Measurements from ENCODE around the gene MTG2.

- TF ChIP-seq, protein P1, sequence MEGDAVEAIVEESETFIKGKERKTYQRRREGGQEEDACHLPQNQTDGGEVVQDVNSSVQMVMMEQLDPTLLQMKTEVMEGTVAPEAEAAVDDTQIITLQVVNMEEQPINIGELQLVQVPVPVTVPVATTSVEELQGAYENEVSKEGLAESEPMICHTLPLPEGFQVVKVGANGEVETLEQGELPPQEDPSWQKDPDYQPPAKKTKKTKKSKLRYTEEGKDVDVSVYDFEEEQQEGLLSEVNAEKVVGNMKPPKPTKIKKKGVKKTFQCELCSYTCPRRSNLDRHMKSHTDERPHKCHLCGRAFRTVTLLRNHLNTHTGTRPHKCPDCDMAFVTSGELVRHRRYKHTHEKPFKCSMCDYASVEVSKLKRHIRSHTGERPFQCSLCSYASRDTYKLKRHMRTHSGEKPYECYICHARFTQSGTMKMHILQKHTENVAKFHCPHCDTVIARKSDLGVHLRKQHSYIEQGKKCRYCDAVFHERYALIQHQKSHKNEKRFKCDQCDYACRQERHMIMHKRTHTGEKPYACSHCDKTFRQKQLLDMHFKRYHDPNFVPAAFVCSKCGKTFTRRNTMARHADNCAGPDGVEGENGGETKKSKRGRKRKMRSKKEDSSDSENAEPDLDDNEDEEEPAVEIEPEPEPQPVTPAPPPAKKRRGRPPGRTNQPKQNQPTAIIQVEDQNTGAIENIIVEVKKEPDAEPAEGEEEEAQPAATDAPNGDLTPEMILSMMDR (IDR thresholded peaks at IDR 0.05; ENCODE audit: low read depth, low read length, missing input control) = no peak
- TF ChIP-seq, protein P2, sequence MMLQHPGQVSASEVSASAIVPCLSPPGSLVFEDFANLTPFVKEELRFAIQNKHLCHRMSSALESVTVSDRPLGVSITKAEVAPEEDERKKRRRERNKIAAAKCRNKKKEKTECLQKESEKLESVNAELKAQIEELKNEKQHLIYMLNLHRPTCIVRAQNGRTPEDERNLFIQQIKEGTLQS (IDR thresholded peaks at IDR 0.05) = no peak
Observed at GRCh38 chr20:62208061-62208794, 25.4 kb downstream of the MTG2 start.

Measured in liver (tissue), 3 donors.